Measurements from ENCODE around the gene CBFB. TPM values are rescaled to one million over a fixed set of nuclear protein-coding genes. Genes with fewer than 3 reads are reported as not detected.

Gene CBFB
- total RNA-seq = 10 to 100 TPM; 27.0 to 46.2 TPM

DNA sequence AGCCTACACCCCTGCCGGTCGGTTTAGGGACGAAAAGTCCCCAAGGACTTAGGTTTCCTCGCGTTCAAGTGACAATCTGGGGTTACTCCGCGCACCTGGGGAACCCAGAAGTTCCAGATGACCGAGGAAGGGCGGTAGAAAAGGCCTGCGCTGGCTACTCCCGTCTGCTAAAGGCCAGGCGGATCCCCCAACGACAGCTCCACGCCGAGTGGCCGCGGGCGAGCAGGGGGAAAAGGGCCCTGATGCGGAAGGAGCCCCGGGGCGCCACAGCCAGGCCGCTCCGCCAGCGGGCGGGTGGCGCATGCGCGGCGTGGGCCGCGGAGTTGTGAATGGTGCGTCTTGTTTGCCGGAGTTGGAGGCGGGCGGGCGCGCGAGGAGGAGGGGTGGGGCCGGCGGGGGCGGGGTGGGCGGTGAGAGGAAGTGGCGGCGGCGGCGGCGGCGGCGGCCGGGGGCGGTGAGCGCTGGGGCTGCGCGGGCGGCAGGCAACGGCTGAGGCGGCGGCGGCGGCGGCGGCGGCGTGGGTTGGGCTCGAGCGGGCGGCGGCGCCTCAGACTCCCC, at the start of gene CBFB:
TSS of gene CBFB (plus strand) at position 454 of the 558 bp plus-strand sequence. CDS start 259 bp downstream, outside the sequence.
- TF ChIP-seq, protein P1, sequence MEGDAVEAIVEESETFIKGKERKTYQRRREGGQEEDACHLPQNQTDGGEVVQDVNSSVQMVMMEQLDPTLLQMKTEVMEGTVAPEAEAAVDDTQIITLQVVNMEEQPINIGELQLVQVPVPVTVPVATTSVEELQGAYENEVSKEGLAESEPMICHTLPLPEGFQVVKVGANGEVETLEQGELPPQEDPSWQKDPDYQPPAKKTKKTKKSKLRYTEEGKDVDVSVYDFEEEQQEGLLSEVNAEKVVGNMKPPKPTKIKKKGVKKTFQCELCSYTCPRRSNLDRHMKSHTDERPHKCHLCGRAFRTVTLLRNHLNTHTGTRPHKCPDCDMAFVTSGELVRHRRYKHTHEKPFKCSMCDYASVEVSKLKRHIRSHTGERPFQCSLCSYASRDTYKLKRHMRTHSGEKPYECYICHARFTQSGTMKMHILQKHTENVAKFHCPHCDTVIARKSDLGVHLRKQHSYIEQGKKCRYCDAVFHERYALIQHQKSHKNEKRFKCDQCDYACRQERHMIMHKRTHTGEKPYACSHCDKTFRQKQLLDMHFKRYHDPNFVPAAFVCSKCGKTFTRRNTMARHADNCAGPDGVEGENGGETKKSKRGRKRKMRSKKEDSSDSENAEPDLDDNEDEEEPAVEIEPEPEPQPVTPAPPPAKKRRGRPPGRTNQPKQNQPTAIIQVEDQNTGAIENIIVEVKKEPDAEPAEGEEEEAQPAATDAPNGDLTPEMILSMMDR (IDR thresholded peaks at IDR 0.05) = peak in 2 of 4 experiments; percentile 20 to 40
- TF ChIP-seq POLR2A (IDR thresholded peaks at IDR 0.05) (peak; percentile 74), POLR2AphosphoS5 (IDR thresholded peaks at IDR 0.05) (peak; percentile 78)
- Histone ChIP-seq H3K4me3 (peak within 1 kb of the TSS; percentile 73 to 95), H3K9me3 (no peaks in the 10 kb centered on the region), H3K36me3 (no peaks in the 10 kb centered on the region), H3K27me3 (replicated peaks; ENCODE audit: insufficient read depth) (no peaks in the 10 kb centered on the region), H3K27ac (peak within 1 kb of the TSS; percentile 93 to 96), H3K4me1 (replicated peaks) (no peaks in the 10 kb centered on the region)
- DNase-seq (ENCODE audit: low spot score) = peak; percentile 90
- 2% methylated on average over 53 of the region's 69 CpGs for WGBS
- intact Hi-C loops (cut with DNase I) = loop anchor here (5.0 kb wide), 1 partner anchor 129 kb away; the partner anchor contains the start of genes FBXL8 and TRADD

DNA sequence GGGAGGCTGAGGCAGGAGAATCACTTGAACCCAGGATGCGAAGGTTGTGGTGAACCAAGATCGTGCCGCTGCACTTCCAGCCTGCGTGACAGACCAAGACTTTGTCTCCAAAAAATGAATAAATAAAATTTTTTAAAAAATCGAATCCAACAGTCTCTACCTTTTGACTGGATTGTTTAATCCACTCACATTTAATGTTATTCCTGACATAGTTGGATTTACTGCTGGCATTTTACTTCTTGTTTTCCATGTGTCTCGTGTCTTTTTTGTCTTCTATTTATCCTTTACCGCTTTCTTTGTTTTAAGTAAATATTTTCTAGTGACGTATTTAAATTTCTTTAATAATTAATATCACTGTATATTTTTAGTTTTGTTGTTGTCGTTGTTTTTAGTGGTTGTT, 45.9 kb upstream of the CBFB start:
- TF ChIP-seq POLR2AphosphoS5 (IDR thresholded peaks at IDR 0.05) (no peak), POLR2A (IDR thresholded peaks at IDR 0.05) (no peak)
- TF ChIP-seq, protein P1 (IDR thresholded peaks at IDR 0.05) = no peak
- H3K9me3 ChIP-seq = no peaks in the 10 kb centered on the region
- intact Hi-C loops (cut with DNase I) = no loop called here
- H3K36me3 ChIP-seq = no peaks in the 10 kb centered on the region
- H3K4me3 ChIP-seq = no peak overlapping the region
- H3K27me3 ChIP-seq (replicated peaks; ENCODE audit: insufficient read depth) = no peaks in the 10 kb centered on the region
- H3K4me1 ChIP-seq (replicated peaks) = no peaks in the 10 kb centered on the region
- no peak overlapping the region for H3K27ac ChIP-seq
- WGBS = 95% methylated on average over 9 of the region's 9 CpGs
- DNase-seq (ENCODE audit: low spot score) = no peak

DNA sequence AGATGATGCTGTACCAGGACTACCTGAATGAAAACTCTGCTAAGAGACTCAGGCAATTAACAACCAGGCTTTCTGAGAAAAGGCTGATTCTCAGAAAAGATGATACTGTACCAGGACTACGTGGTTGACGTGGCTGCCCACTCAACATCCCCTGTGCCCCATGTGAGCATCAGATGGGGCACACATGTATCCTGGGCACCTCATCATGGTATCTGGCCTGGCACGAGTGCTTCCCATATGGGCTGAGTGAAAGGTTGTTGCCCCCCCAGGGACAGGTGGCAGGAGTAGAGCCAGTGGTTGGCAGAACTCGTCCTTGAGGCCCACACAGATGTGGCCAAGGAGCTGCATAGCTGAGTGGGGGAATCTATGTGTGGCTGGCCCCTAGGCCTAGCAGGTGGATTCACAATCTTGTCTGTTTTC, 44.0 kb upstream of the CBFB start:
- intact Hi-C loops (cut with DNase I) = no loop called here

DNA sequence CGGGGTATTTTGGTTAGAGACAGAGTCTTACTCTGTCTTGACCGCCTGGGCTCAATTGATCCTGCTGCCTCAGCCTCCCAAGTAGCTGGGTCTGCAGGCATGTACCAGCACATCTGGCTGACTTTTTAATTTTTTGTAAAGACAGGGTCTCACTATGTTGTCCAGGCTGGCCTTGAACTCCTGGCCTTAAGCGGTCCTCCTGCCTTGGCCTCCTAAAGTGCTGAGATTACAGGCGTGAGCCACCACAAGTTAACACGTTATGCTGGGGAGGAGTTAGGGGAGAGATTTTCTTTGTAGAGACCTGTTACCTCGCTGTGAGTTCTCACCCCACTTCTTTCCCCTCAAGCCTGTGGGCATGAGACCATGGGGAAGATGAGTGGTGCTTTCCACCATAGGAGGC, 42.4 kb upstream of the CBFB start:
- WGBS = 95% methylated on average over 6 of the region's 6 CpGs
- intact Hi-C loops (cut with DNase I) = no loop called here

More for the DNA sequence above, 44.0 kb upstream of the CBFB start:
- H3K36me3 ChIP-seq = no peaks in the 10 kb centered on the region
- no peak for DNase-seq (ENCODE audit: low spot score)
- no peak overlapping the region for H3K4me3 ChIP-seq
- H3K9me3 ChIP-seq = no peaks in the 10 kb centered on the region
- H3K4me1 ChIP-seq (replicated peaks) = no peaks in the 10 kb centered on the region
- H3K27me3 ChIP-seq (replicated peaks; ENCODE audit: insufficient read depth) = no peaks in the 10 kb centered on the region
- WGBS = 94% methylated on average over 4 of the region's 4 CpGs
- no peak overlapping the region for H3K27ac ChIP-seq
- TF ChIP-seq POLR2AphosphoS5 (IDR thresholded peaks at IDR 0.05) (no peak), POLR2A (IDR thresholded peaks at IDR 0.05) (no peak)
- TF ChIP-seq, protein P1 (IDR thresholded peaks at IDR 0.05) = no peak

More for the DNA sequence above, 42.4 kb upstream of the CBFB start:
- H3K27me3 ChIP-seq (replicated peaks; ENCODE audit: insufficient read depth) = no peaks in the 10 kb centered on the region
- TF ChIP-seq POLR2AphosphoS5 (IDR thresholded peaks at IDR 0.05) (no peak), POLR2A (IDR thresholded peaks at IDR 0.05) (no peak)
- TF ChIP-seq, protein P1 (IDR thresholded peaks at IDR 0.05) = no peak
- no peaks in the 10 kb centered on the region for H3K36me3 ChIP-seq
- no peaks in the 10 kb centered on the region for H3K9me3 ChIP-seq
- H3K4me1 ChIP-seq (replicated peaks) = no peaks in the 10 kb centered on the region
- no peak overlapping the region for H3K27ac ChIP-seq
- DNase-seq (ENCODE audit: low spot score) = no peak
- no peak overlapping the region for H3K4me3 ChIP-seq
